ENCODE results near the gene RNF166. TPM values are rescaled to one million over a fixed set of nuclear protein-coding genes. Genes with fewer than 3 reads are reported as not detected.

The RNF166 gene, protein sequence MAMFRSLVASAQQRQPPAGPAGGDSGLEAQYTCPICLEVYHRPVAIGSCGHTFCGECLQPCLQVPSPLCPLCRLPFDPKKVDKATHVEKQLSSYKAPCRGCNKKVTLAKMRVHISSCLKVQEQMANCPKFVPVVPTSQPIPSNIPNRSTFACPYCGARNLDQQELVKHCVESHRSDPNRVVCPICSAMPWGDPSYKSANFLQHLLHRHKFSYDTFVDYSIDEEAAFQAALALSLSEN
- 17.0 TPM for total RNA-seq
- long read RNA-seq, transcript RNF166-201 (6 exons, 1,883 nt), result major isoform, 9 of 27 reads
- long read RNA-seq, partial matches to known transcripts, result 5 of 27 reads
- long read RNA-seq, other reads (novel, unspliced or antisense), result 13 of 27 reads

DNA sequence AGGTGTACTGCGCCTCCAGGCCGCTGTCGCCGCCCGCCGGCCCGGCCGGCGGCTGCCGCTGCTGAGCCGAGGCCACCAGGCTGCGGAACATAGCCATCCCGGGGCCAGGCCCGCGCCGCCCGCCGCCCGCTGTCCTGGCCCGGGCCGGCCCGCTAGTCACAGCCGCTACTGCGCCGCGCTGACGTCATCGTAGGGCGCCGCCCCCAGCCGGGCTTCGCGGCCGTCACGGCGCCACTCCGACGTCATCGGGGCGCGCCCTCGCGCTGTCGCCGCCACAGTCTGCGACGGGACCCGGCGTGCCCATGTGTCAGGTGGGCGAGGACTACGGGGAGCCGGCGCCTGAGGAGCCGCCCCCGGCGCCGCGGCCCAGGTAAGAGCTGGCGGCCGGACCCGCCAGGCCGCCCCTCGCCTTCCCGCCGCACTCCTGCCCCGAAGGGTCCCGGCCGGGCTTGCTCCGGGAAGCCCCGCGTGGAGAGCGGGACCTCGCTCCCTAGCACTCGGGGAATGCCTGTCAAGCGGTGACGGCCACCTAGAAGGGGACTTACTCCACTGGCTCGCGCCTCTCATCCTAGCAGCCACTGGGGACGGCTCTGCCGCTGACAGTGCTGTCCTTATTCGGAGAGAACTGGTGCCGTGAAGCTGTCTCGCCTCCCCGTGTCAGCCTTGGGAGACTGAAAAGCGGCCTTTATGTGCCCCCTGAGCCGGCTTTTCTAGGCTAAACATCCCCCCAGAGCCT lies at the start of gene RNF166, which contains the start of gene CTU2:
TSS of gene RNF166 (minus strand) at position 180 of the 736 bp plus-strand sequence. CDS start at position 97, 83 bp downstream.
TSS of gene CTU2 (plus strand) at position 275 of the 736 bp plus-strand sequence. CDS start at position 303, 28 bp downstream.
- intact Hi-C loops (cut with DNase I), result loop anchor here (5.0 kb wide), 1 partner anchor 109 kb away; no protein-coding TSS in a partner anchor
- peak; percentile 94 for ATAC-seq
- DNase-seq (ENCODE audit: missing footprints), result peak; percentile 96

DNA sequence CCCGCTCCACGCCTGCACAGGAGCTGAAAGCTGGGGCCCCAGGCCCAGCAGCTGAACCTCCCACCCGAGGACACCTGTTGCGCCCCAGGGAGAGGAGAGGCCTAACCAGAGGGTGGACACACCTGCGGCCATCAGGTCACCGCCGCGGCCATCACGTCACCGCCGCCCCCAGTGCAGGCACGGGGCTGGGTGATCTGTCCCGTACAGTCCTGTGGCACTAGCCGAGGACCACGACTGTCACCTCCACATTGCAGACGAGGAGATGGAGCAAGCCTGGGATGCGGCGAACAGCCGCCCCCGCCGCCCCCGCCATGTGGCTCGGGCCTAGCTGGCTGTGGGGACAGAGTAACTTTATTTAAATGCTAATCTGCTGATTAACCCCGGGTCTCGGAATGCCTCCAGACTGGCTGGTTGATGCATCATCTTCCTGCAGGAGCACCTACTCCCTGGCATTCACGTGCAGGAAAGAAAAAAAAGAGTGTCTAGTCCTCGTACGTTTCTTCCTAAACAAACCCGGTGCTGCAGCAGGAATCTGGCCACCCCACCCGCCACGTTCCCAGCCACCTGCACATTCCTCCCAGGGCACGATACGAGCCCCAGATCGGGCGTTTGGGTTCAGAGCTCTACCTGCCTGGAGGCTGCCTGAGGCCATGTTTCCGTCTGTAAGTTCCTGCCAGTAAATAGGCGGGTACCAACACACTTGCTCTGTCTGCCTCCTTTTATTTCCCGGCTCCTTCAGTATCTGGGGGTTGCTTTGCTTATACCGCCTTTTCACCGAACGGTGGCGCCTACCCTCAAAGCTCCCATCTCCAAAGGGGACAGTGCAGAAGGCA lies 48.9 kb upstream of the RNF166 start:
- intact Hi-C loops (cut with DNase I), result no loop called here
- ATAC-seq (no peak), DNase-seq (ENCODE audit: missing footprints) (no peak)

DNA sequence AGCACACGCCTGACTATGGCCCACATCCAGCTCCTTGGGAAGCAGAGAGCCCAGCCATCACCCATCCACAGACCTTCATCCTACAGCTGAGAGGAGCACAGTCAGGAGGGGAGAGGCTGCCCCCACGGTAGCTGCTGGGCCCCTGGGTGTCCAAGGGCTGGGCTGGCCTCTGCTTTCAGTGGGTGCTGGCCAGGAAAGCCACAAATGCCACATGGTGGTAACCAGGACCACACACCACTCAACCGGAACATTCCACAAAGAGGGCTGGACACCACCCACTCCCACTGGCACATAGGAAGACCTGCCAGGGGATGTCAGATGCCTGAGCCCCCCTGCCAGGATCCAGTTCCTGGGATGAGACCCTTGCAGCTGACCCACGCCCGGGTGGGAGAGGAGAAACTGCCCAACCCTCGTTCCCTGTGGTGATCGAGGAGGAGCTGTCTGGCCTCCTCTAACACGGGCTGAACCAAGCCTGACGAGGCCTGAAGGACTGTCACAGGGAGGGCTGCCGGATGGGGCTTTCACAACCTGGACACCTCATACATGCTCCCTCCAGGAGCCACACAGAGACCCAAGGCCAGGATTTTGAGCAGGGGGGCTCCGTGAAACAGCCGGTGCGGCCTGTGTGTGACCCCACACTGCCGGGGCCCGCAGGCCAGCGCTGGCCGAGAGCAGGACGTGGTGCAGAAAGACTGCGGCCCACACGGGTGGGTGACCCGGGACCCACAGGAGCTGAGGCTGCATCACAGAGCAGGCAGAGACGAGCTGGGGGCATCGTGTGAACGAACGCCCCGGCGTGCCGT lies 48.1 kb upstream of the RNF166 start:
- DNase-seq (ENCODE audit: missing footprints), result no peak
- ATAC-seq, result no peak
- intact Hi-C loops (cut with DNase I), result no loop called here

DNA sequence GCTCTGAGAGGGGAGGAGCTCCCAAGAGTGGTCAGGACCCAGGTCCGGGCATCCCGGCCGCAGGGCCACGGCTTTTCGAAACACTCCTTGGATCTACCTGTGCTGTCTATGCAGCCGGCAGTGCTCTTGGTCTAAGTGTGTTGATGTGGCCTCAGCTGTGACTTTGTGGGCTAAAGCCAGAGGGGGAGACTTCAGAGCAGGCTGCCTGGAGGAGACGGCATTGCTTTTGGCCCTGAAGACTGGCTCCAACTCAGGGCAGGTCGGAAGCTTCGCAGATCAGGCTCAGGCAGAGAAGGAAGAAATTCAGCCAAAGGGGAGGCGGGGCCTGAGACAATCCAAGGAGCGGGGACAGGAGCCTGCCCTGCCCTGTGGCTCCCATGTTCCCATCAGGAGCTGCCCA lies 47.4 kb upstream of the RNF166 start:
- ATAC-seq (no peak), DNase-seq (ENCODE audit: missing footprints) (no peak)
- intact Hi-C loops (cut with DNase I), result no loop called here

DNA sequence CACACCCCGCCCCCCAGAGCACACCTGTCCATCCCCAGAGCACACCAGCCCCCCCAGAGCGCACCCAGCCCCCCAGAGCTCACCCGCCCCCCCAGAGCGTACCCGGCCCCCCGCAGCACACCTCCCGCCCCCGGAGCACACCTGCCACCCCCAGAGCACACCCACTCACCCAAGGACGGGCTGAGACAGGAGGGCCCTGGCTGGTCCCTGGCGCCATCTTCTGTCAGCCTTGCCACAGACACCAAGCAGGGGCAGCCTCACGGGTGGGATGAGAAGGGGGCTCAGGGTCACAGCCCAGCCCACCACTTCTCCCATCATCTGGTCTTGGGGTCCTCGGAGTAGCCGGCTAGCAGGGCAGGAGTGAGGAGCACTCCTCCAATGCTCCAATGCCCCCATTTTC lies 47.0 kb upstream of the RNF166 start:
- no peak for ATAC-seq
- intact Hi-C loops (cut with DNase I), result no loop called here
- no peak for DNase-seq (ENCODE audit: missing footprints)

DNA sequence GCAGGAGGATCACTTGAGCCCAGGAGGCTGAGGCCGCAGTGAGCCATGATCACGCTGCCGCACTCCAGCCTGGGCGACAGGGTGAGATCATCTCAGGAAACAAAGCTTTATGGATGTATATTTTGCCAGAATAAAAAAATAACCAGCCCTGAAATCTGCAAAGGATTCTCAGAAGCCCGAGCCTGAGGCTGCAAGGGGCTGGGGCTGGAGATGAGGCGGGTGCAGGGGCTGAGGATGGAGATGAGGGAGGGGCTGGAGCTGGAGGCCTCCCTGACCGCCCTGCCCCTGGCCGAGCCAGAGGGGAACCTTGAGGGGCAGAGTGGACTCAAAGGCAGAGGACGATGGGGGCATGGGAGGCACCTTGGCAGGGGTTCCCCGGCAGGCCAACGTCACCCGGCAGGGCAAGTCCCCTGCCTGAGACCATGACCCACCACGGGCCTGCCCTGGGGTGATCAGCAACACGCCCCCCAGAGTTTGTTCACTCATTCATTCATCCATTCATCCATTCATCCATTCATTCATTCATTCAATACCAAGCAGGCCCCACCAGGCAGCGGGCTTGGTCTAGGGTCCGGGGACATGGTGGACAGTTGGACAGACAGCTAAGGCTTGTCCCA lies 46.3 kb upstream of the RNF166 start:
- intact Hi-C loops (cut with DNase I), result no loop called here
- no peak for ATAC-seq
- DNase-seq (ENCODE audit: missing footprints), result no peak

DNA sequence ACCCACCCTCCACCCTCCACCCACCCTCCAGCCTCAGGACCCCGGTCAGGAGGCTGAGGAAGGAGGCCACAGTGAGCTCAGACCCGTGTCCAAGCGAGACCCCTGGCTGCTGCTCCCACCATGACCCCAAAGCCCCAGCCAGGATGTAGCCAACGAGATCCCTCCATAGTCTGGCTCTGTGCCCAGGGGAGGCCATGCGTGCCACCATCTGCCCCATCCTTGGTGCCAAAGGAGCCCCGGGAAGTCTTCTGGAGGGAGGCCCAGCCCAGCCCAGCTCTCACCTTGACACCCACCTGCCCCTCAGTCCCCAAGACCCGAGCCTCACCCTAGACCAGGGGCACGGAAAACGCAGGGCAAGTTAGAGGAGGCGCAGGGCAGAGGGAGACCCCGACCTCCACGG lies 44.6 kb upstream of the RNF166 start:
- intact Hi-C loops (cut with DNase I), result no loop called here
- DNase-seq (ENCODE audit: missing footprints), result no peak
- no peak for ATAC-seq

DNA sequence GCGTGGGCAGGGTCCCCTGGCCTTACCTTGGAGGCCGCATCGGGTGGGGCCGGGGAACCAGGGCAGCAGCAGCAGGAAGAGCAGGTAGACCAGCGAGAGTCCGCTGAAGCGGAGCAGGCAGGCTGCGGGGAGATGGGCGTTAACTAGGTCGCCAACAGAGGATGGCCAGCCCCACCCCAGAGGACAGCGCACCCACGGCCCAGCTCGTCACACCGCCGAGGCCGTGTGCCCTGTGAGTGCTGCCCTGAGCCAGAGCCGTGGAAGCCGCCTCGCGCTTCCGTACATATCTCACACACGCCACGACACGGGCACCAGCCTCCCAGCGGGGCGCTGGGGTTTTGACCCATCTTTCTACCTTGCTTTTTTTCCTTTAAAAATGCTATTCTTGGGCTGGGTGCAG lies 43.1 kb upstream of the RNF166 start:
- ATAC-seq, result no peak
- DNase-seq (ENCODE audit: missing footprints), result no peak
- intact Hi-C loops (cut with DNase I), result no loop called here

DNA sequence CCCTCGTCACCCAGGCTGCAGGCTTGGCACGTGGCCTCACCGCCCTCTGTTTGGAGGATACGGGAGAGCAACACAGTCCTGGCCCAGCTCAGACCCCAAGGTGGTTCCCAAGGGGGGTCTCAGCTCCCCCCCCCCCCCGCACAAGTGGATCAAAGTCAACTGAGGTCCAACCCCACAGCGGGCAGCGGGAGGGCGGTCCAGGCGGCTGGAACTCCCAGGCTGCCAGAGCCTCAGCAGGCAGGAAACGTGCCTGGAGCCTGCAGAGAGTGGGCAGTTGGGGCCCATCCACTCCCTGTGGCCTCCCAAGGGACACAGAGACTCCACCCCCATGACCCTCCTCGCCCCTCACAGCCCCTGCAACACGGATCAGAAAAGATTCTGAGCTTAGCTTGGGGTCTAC lies 42.2 kb upstream of the RNF166 start:
- intact Hi-C loops (cut with DNase I), result no loop called here
- DNase-seq (ENCODE audit: missing footprints) (no peak), ATAC-seq (no peak)

DNA sequence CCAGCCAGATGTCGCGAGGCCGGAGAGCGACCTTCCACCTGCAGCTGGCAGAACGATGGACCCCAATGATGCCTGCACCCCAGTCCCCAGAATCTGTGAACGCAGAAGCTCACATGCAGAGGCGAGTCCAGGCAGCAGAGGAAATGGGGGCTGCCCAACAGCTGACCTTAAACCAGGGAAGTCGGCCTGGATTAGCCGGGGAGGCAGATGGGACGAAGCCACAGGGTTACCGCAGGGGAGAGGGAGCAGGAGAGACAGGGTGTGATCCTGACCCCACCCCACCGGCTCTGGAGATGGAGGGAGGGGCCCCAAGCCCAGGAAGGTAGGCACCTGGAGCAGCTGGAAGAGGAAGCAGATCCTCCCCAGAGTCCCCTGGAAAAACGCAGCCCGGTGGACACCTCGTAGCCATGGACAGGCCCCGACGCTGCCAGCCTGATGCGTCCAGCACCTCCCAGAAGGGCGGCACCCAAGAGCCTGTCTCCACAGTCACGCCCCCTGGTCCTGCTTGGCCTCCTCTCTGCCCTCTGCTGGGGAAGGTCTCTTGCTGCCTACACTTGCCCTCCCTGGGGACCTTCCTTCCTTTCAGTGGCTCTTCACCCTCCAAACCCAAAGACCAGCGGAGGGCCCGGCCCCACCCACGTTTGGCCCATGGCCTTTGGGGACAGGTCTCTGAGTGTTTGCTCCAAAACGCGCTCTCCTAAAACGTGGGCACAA lies 41.5 kb upstream of the RNF166 start:
- intact Hi-C loops (cut with DNase I), result no loop called here
- ATAC-seq, result no peak
- DNase-seq (ENCODE audit: missing footprints), result peak; percentile 72

DNA sequence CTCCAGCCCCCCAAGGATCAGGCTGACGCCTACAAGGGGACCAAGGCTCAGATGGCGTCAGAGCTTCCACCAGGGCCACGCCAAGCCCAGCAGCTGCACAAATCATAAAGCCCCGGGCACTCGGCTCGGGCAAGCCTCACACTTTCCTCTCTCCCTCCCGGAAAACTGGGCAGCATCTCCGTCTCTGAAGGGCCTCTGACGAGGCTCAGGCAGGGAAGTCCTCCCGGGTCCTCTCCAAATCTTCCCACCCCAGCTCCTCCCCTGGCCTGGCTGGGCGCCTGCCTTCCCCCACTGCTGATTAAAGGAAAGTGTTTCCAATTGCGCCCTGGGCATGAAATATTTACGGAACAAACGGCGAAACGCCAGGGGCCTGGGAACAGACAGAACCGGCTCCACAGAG lies 40.3 kb upstream of the RNF166 start:
- ATAC-seq, result no peak
- peak; percentile 68 for DNase-seq (ENCODE audit: missing footprints)
- intact Hi-C loops (cut with DNase I), result no loop called here

DNA sequence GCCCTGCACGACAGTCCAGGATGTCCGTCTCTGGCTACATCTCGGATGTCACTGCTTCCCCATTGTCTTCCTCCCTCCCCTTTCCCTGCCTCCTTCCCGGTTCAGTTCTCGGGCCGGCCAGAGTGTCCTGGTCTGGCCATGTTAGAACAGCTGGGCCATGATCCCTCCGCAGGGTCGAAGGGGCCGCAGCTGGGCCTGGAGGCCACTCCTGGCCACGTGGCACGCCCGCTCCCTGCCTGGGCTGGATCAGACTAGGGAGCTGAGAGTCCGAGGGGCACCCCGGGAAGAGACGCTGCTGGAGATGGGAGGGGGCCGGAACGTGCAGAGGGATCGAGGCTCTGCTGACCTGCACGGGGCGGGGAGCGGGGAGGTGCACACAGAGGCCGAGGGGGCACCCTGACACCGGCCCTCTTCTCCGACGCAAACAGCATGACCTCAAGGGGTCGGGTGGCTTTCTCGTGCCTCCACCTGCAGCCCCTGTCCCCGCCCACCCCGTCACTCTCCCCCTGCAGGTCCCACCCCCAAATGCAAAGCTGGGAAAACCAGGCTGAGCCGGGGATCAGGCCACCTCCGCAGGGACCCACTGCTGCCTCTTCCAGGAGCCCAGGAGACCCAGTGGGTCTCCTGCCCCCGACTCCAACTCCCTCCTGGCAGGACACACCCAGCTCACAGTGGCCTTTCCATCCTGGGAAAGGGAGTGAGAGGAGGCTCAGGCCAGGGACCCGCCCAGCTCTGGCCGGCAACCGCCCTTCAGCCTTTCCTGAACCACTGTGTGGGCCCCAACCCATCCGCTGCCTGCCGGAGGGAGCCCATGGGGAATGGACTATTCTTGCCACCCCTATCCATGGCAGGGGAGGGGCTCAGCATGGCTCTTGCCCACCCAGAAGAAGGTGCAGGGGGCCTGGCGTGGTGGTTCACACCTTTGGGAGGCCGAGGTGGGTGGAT lies 38.6 kb upstream of the RNF166 start:
- DNase-seq (ENCODE audit: missing footprints) (peak; percentile 58), ATAC-seq (no peak)
- intact Hi-C loops (cut with DNase I), result loop anchor here (2.0 kb wide), 1 partner anchor 40 kb away; the partner anchor contains the start of gene PIEZO1

DNA sequence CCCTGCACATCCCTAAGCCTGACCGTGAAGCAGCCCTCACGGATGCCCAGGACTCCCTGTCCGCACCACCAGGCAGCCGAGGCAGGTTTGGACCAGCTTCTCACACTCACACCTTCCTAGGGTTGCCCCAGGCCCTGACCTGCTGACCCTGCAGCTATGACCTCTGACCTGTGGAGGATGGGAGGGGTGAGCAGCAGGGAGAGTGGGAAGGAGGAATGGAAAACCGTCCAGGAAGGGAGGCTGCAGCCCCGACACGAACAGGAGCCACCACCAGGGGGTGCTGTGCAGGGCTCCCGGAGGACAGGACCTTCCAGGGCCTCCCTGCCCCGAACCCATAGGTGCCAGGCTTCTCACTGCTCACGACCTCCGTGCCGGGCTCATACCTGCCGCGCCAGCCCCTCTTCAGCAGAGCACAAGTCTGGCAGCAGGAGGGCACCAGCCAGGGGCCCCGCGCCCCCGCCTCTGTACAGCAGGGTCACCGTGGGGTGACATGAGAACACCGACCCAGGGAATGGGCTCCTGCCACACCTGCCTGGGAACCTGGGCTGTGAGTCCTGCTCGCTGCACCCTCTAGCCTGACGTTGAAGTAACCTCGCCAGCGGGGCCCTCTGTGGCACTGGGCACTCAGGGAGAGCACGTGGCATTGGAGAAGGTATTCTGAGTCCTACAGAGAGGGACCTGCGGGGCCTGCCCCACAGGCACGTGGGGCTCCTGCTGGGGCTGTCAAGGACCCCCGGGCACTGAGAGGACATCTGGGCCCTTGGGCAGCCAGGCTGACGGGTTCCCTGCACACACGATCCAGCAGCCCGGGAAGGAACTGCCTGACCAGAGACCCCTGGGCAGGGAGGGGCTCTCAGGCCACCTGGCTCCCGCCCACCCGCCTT lies 37.7 kb upstream of the RNF166 start:
- intact Hi-C loops (cut with DNase I), result loop anchor here (2.0 kb wide), 2 partner anchors 41 to 473 kb away; partner anchors contain the start of genes PIEZO1 and ZNF778
- ATAC-seq, result peak; percentile 60
- DNase-seq (ENCODE audit: missing footprints), result peak; percentile 91

DNA sequence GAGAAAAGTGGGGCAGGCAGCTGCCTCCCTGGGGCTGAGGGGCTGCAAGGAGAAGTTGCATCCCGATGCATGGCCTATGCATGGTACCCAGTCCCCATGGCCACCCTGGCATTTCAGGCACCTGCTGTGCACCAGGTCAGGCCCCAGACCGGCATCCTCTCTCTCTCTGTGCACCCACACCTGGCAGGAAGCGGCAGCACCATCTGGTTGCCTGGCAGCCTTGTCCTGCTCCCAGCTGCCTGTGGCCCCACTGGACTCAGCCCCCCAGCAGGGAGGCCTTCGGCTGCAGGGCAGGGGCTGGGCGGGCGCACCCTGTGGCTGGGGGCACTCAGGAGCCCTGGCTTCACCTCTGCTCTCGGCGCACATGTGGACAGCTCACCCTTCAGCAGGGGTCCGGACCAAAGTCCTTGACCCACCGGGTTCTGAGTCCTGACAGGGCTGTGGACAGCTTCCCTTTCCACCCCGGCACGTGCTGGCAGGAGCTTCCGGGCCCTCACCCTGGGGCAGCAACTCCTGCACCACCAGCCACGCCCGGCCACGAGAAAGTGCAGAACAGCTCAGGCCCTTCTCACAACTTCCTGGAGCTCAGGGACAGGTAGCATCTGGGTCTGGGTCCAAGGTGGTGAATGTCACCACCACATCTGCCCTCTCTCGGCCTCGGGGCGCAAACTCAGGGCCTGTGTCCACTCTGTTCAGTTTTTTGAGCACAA lies 36.8 kb upstream of the RNF166 start:
- intact Hi-C loops (cut with DNase I), result loop anchor here (2.0 kb wide), 1 partner anchor 474 kb away; the partner anchor contains the start of gene ZNF778
- no peak for ATAC-seq
- no peak for DNase-seq (ENCODE audit: missing footprints)

DNA sequence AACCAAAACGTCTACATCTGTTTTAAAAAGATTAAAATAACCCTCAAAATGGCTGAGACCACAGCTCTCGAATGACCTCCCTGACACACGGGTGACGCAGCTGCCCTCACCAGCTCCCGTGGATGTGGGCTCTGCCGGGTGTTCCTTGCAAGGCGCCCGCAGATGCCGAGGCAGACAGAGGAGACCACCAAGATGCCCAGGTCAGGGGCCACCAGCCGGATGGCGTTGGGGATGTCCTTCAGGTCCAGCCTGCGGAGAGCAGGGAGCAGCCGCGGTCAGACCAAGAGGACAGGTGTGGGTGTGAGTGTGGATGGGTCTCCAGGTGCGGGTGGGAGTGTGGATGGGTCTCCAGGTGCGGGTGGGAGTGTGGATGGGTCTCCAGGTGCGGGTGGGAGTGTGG lies 35.2 kb upstream of the RNF166 start:
- no peak for DNase-seq (ENCODE audit: missing footprints)
- ATAC-seq, result no peak
- intact Hi-C loops (cut with DNase I), result no loop called here

Data from Right ventricle myocardium inferior (tissue), 1 donor.